ENCODE data around the gene ARHGAP26.
"Not testable (repeated sequence)": the region's sequence is repeated elsewhere in the genome, so short reads cannot be mapped to it uniquely, and the experiment has no call there.

Gene ARHGAP26

GRCh38 chr5:142908659-142909058, 138.5 kb downstream of the ARHGAP26 start:
- DNase-seq (ENCODE audit: low read depth), result no peak

GRCh38 chr5:142910128-142910527, 140.0 kb downstream of the ARHGAP26 start:
- DNase-seq (ENCODE audit: low read depth), result no peak

GRCh38 chr5:142911170-142911569, 141.0 kb downstream of the ARHGAP26 start:
- DNase-seq (ENCODE audit: low read depth), result no peak

GRCh38 chr5:142911775-142912174, 141.6 kb downstream of the ARHGAP26 start:
- no peak for DNase-seq (ENCODE audit: low read depth)

GRCh38 chr5:142913728-142914338, 143.7 kb downstream of the ARHGAP26 start:
- no peak for DNase-seq (ENCODE audit: low read depth)

- DNase-seq (ENCODE audit: low read depth), result no peak
Observed at GRCh38 chr5:142915038-142915437, 144.9 kb downstream of the ARHGAP26 start.

- DNase-seq (ENCODE audit: low read depth), result no peak
Observed at GRCh38 chr5:142915813-142916424, 145.7 kb downstream of the ARHGAP26 start.

GRCh38 chr5:142918959-142919635, 148.9 kb downstream of the ARHGAP26 start:
- no peak for DNase-seq (ENCODE audit: low read depth)

- DNase-seq (ENCODE audit: low read depth), result no peak
Observed at GRCh38 chr5:142920849-142921612, 150.9 kb downstream of the ARHGAP26 start.

GRCh38 chr5:142922223-142922952, 152.2 kb downstream of the ARHGAP26 start:
- peak; percentile 39 for DNase-seq (ENCODE audit: low read depth)

- no peak for DNase-seq (ENCODE audit: low read depth)
Observed at GRCh38 chr5:142924135-142924883, 154.1 kb downstream of the ARHGAP26 start.

- peak; percentile 58 for DNase-seq (ENCODE audit: low read depth)
Observed at GRCh38 chr5:142925795-142926194, 155.6 kb downstream of the ARHGAP26 start.

GRCh38 chr5:142926549-142926948, 156.4 kb downstream of the ARHGAP26 start:
- no peak for DNase-seq (ENCODE audit: low read depth)

GRCh38 chr5:142928999-142929398, 158.8 kb downstream of the ARHGAP26 start:
- DNase-seq (ENCODE audit: low read depth), result not testable (repeated sequence)

GRCh38 chr5:142929587-142929986, 159.4 kb downstream of the ARHGAP26 start:
- DNase-seq (ENCODE audit: low read depth), result no peak

GRCh38 chr5:142930395-142931110, 160.4 kb downstream of the ARHGAP26 start:
- DNase-seq (ENCODE audit: low read depth), result no peak

- no peak for DNase-seq (ENCODE audit: low read depth)
Observed at GRCh38 chr5:142931896-142932686, 161.9 kb downstream of the ARHGAP26 start.

GRCh38 chr5:142934051-142934762, 164.0 kb downstream of the ARHGAP26 start:
- no peak for DNase-seq (ENCODE audit: low read depth)

GRCh38 chr5:142935014-142935413, 164.8 kb downstream of the ARHGAP26 start:
- no peak for DNase-seq (ENCODE audit: low read depth)

Data from fibroblast of gingiva (primary cell).